MM.1S (cell line): ENCODE measurements around the gene ADAMTSL3.

Source experiments
- DNase-seq: peaks from one replicate; pipeline ENCODE4 v3.0.0-alpha.2; 2015
- H2AFZ ChIP-seq: fragments of 300-600 bp; sonication (generic); 2 replicates; pipeline ENCODE4 v1.6.0; 2016; ENCODE audit warnings: antibody characterized with exemption, low read length
- H3F3A ChIP-seq: fragments of 300-600 bp; sonication (generic); 2 replicates; pipeline ENCODE4 v1.6.1; 2016; ENCODE audit warnings: mild to moderate bottlenecking, antibody characterized with exemption, low read length, moderate library complexity, mixed read lengths; ENCODE audit not compliant: insufficient read depth
- H3K27ac ChIP-seq: fragments of 300-600 bp; sonication (generic); 2 replicates; pipeline ENCODE4 v1.5.1; 2016; ENCODE audit warnings: mild to moderate bottlenecking, low read length
- H3K27me3 ChIP-seq: fragments of 300-600 bp; sonication (generic); replicated peaks from 2 replicates; pipeline ENCODE4 v1.6.0; 2016; ENCODE audit warnings: low read length; ENCODE audit not compliant: insufficient read depth
- H3K36me3 ChIP-seq: fragments of 300-600 bp; sonication (generic); replicated peaks from 2 replicates; pipeline ENCODE4 v1.6.1; 2016; ENCODE audit warnings: mild to moderate bottlenecking, low read length, mixed read lengths; ENCODE audit not compliant: insufficient read depth
- H3K4me1 ChIP-seq: fragments of 300-600 bp; sonication (generic); 2 replicates; pipeline ENCODE4 v1.6.1; 2016; ENCODE audit warnings: low read length, mixed read lengths
- H3K4me2 ChIP-seq: fragments of 300-600 bp; sonication (generic); 2 replicates; pipeline ENCODE4 v1.6.0; 2016; ENCODE audit warnings: low read depth, low read length
- H3K4me3 ChIP-seq: fragments of 300-600 bp; sonication (generic); 2 replicates; pipeline ENCODE4 v1.5.1; 2016; ENCODE audit warnings: low read length, mixed read lengths
- H3K79me2 ChIP-seq: fragments of 300-600 bp; sonication (generic); 2 replicates; pipeline ENCODE4 v1.6.1; 2016; ENCODE audit warnings: mixed run types, low read length, mixed read lengths
- H3K9ac ChIP-seq: fragments of 300-600 bp; sonication (generic); 2 replicates; pipeline ENCODE4 v1.6.1; 2016; ENCODE audit warnings: low read length, mixed read lengths
- H3K9me2 ChIP-seq: fragments of 300-600 bp; sonication (generic); replicated peaks from 2 replicates; pipeline ENCODE4 v1.6.1; 2016; ENCODE audit warnings: mild to moderate bottlenecking, low read length, mixed read lengths; ENCODE audit not compliant: insufficient read depth
- H3K9me3 ChIP-seq: fragments of 300-600 bp; sonication (generic); replicated peaks from 2 replicates; pipeline ENCODE4 v1.6.1; 2016; ENCODE audit warnings: mild to moderate bottlenecking, low read length, mixed read lengths; ENCODE audit not compliant: insufficient read depth
- H4K20me1 ChIP-seq: fragments of 300-600 bp; sonication (generic); 2 replicates; pipeline ENCODE4 v1.6.1; 2016; ENCODE audit warnings: mild to moderate bottlenecking, low read length, moderate library complexity, mixed read lengths; ENCODE audit not compliant: insufficient read depth
- CTCF ChIP-seq: fragments of 300-600 bp; sonication (generic); IDR thresholded peaks from 2 replicates; pipeline ENCODE4 v1.5.1; 2016; ENCODE audit warnings: antibody characterized with exemption, low read length, mixed read lengths
- EZH2 ChIP-seq: fragments of 300-600 bp; sonication (generic); optimal IDR thresholded peaks from 2 replicates; pipeline ENCODE3; 2017; ENCODE audit warnings: low read depth, mild to moderate bottlenecking, antibody characterized with exemption, low read length, mixed read lengths
- EZH2phosphoT487 ChIP-seq: fragments of 300-600 bp; sonication (generic); IDR thresholded peaks from 2 replicates; pipeline ENCODE4 v1.6.1; 2018; ENCODE audit warnings: antibody characterized with exemption, low read length

Gene ADAMTSL3

DNA sequence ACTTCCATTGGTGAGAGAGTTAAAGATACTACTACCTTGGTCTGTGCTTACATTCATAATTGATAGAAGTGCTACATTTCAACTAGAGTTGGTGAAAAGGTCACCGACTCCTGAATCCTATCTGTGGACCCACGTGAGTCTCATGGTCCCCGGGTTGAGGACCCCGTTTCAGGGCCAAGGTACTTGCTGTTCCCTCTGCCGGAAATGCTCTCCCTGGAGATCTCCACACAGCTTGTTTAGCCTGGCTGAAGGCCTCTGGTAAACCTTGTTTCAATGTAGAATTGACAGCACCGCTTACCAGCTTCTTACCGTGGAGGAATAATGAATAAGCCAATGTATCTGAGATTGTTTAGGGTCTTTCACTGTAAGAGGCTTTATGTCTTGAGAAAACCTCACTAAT lies 355.7 kb downstream of the ADAMTSL3 start:
- Histone ChIP-seq H3K9me3 (no peaks in the 10 kb centered on the region), H3K36me3 (no peaks in the 10 kb centered on the region)
- DNase-seq = no peak

GRCh38 chr15:84010246-84010645 lies 356.3 kb downstream of the ADAMTSL3 start:
- Histone ChIP-seq H2AFZ (no peak overlapping the region), H3K9me2 (no peaks in the 10 kb centered on the region), H4K20me1 (no peaks in the 10 kb centered on the region), H3K4me1 (no peaks in the 10 kb centered on the region), H3K4me2 (no peak overlapping the region), H3F3A (no peaks in the 10 kb centered on the region), H3K9me3 (no peaks in the 10 kb centered on the region), H3K27me3 (no peaks in the 10 kb centered on the region), H3K4me3 (no peak overlapping the region), H3K27ac (no peak overlapping the region), H3K36me3 (no peaks in the 10 kb centered on the region), H3K79me2 (no peaks in the 10 kb centered on the region), H3K9ac (no peak overlapping the region)
- no peak for DNase-seq
- TF ChIP-seq EZH2 (no peak), CTCF (no peak), EZH2phosphoT487 (no peak)

More for the DNA sequence above, 355.7 kb downstream of the ADAMTSL3 start:
- Histone ChIP-seq H3F3A (no peaks in the 10 kb centered on the region), H3K27me3 (no peaks in the 10 kb centered on the region), H3K9ac (no peak overlapping the region), H3K9me2 (no peaks in the 10 kb centered on the region), H3K27ac (no peak overlapping the region), H2AFZ (no peak overlapping the region), H3K4me3 (no peak overlapping the region), H3K4me2 (no peak overlapping the region), H3K4me1 (no peaks in the 10 kb centered on the region), H4K20me1 (no peaks in the 10 kb centered on the region), H3K79me2 (no peaks in the 10 kb centered on the region)
- no peak for TF ChIP-seq EZH2phosphoT487
- TF ChIP-seq EZH2 = no peak
- TF ChIP-seq CTCF = no peak

GRCh38 chr15:84016371-84016770 lies 362.4 kb downstream of the ADAMTSL3 start:
- H3K4me2 ChIP-seq = no peak overlapping the region
- no peak overlapping the region for H3K4me3 ChIP-seq
- H3K36me3 ChIP-seq = no peaks in the 10 kb centered on the region
- H3K27me3 ChIP-seq = no peaks in the 10 kb centered on the region
- no peaks in the 10 kb centered on the region for H3K9me3 ChIP-seq
- TF ChIP-seq EZH2phosphoT487 (no peak), CTCF (no peak), EZH2 (no peak)
- H3K4me1 ChIP-seq = no peaks in the 10 kb centered on the region
- no peak overlapping the region for H2AFZ ChIP-seq
- no peaks in the 10 kb centered on the region for H3F3A ChIP-seq
- no peaks in the 10 kb centered on the region for H4K20me1 ChIP-seq
- DNase-seq = no peak
- H3K9me2 ChIP-seq = no peaks in the 10 kb centered on the region
- H3K9ac ChIP-seq = no peak overlapping the region
- H3K79me2 ChIP-seq = no peaks in the 10 kb centered on the region
- no peak overlapping the region for H3K27ac ChIP-seq
